Body of pancreas (tissue), 4 donors: ENCODE results near the gene GIT1.

Source experiments
- CTCF ChIP-seq, 7 experiments: fragments of 450-650 bp in 4 of 7; fragments of 200-600 bp in 3 of 7; sonication (generic) in 3 of 7; IDR thresholded peaks; one replicate each; pipeline ENCODE4 v1.5.1; 2016 to 2019; ENCODE audit warnings: antibody characterized with exemption in 7 of 7
- POLR2A ChIP-seq, 3 donors: fragments of 450-650 bp; IDR thresholded peaks; one replicate each; pipeline ENCODE4 v1.6.1; 2016; ENCODE audit warnings: antibody characterized with exemption in 3 of 3, mild to moderate bottlenecking in 2 of 3

- TF ChIP-seq POLR2A (IDR thresholded peaks at IDR 0.05) (no peak), CTCF (IDR thresholded peaks at IDR 0.05) (no peak)
These were observed 18.2 kb upstream of the GIT1 start for GRCh38 chr17:29607557-29608195.
